ENCODE results near the gene RAB39A.

RAB39A gene

DNA sequence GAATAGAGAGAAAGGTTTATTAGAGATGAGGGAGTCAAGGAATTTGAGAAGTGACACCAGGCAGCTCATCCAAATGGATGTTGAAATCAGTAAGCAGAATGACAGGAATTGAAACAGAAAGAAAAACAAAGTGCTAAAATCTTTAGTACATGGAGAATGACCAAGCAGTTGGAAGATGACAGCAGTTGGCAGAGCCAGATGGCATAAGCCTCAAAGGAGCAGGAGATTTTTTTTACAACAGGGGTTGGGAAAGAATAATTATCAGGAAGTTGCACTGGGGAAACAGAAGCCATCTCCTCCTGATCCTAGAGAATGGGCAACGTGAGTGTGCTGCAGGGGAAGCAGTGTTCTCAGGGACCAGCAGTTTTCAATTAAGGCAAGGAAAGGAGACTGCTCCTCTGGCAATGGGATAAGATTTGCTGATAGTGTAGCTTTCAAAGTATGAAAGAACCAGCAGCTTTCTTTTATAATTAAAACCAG lies 28.9 kb downstream of the RAB39A start:
- H3K4me3 ChIP-seq (IDR thresholded peaks at IDR 0.05; ENCODE audit: insufficient read depth, low read depth, low read length), result no peak overlapping the region
- TF ChIP-seq CTCF (conservative IDR thresholded peaks at IDR 0.05; ENCODE audit: low read depth, low read length), result no peak
- H3K27ac ChIP-seq, result no peak overlapping the region
- H3K36me3 ChIP-seq (ENCODE audit: insufficient read depth), result no peaks in the 10 kb centered on the region
- no peaks in the 10 kb centered on the region for H3K4me1 ChIP-seq (ENCODE audit: low read depth, poor library complexity, severe bottlenecking)
- H3K9ac ChIP-seq, result no peak overlapping the region
- H3K4me2 ChIP-seq, result no peak overlapping the region
- H2AFZ ChIP-seq (ENCODE audit: low read depth), result no peak overlapping the region
- H4K20me1 ChIP-seq (ENCODE audit: insufficient read depth), result no peaks in the 10 kb centered on the region
- H3K27me3 ChIP-seq (ENCODE audit: insufficient read depth, low read depth), result no peaks in the 10 kb centered on the region
- H3K79me2 ChIP-seq (ENCODE audit: insufficient read depth, low read depth), result no peaks in the 10 kb centered on the region

DNA sequence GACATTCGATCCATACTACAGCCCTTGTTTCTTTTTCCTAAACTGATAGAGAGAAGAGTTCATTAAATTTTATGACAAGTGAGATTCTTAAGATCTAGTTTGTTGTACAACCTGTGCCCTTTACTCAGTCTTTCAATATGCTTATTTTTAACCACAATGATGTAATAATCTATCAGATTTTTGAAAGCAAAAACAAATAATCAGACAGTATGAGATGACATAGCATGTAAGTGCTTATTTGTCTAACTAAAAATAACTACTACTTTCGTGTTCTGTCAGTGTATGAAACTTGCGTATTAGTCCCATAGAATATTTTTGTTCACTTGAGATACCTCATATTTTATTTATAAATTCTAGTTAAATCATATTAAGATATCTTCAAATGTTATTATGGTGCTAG lies 33.2 kb downstream of the RAB39A start:
- H3K79me2 ChIP-seq (ENCODE audit: insufficient read depth, low read depth), result no peaks in the 10 kb centered on the region
- no peaks in the 10 kb centered on the region for H3K36me3 ChIP-seq (ENCODE audit: insufficient read depth)
- H3K4me2 ChIP-seq, result no peak overlapping the region
- no peaks in the 10 kb centered on the region for H3K4me1 ChIP-seq (ENCODE audit: low read depth, poor library complexity, severe bottlenecking)
- H3K27ac ChIP-seq, result no peak overlapping the region
- no peaks in the 10 kb centered on the region for H3K27me3 ChIP-seq (ENCODE audit: insufficient read depth, low read depth)
- H3K4me3 ChIP-seq (IDR thresholded peaks at IDR 0.05; ENCODE audit: insufficient read depth, low read depth, low read length), result no peak overlapping the region
- no peak overlapping the region for H2AFZ ChIP-seq (ENCODE audit: low read depth)
- H3K9ac ChIP-seq, result no peak overlapping the region
- TF ChIP-seq CTCF (conservative IDR thresholded peaks at IDR 0.05; ENCODE audit: low read depth, low read length), result no peak
- no peaks in the 10 kb centered on the region for H4K20me1 ChIP-seq (ENCODE audit: insufficient read depth)

- no peaks in the 10 kb centered on the region for H4K20me1 ChIP-seq (ENCODE audit: insufficient read depth)
- H3K79me2 ChIP-seq (ENCODE audit: insufficient read depth, low read depth), result no peaks in the 10 kb centered on the region
- no peak overlapping the region for H3K27ac ChIP-seq
- H3K27me3 ChIP-seq (ENCODE audit: insufficient read depth, low read depth), result no peaks in the 10 kb centered on the region
- H3K4me2 ChIP-seq, result no peak overlapping the region
- H3K36me3 ChIP-seq (ENCODE audit: insufficient read depth), result no peaks in the 10 kb centered on the region
- no peak overlapping the region for H3K4me3 ChIP-seq (IDR thresholded peaks at IDR 0.05; ENCODE audit: insufficient read depth, low read depth, low read length)
- no peak for TF ChIP-seq CTCF (conservative IDR thresholded peaks at IDR 0.05; ENCODE audit: low read depth, low read length)
- no peak overlapping the region for H2AFZ ChIP-seq (ENCODE audit: low read depth)
- no peak overlapping the region for H3K9ac ChIP-seq
- H3K4me1 ChIP-seq (ENCODE audit: low read depth, poor library complexity, severe bottlenecking), result no peaks in the 10 kb centered on the region
Measured at GRCh38 chr11:107962181-107962580, 33.9 kb downstream of the RAB39A start.

- no peaks in the 10 kb centered on the region for H3K36me3 ChIP-seq (ENCODE audit: insufficient read depth)
- H3K27me3 ChIP-seq (ENCODE audit: insufficient read depth, low read depth), result no peaks in the 10 kb centered on the region
- no peak overlapping the region for H2AFZ ChIP-seq (ENCODE audit: low read depth)
- no peaks in the 10 kb centered on the region for H3K4me1 ChIP-seq (ENCODE audit: low read depth, poor library complexity, severe bottlenecking)
- no peak overlapping the region for H3K9ac ChIP-seq
- no peak overlapping the region for H3K4me2 ChIP-seq
- H4K20me1 ChIP-seq (ENCODE audit: insufficient read depth), result no peaks in the 10 kb centered on the region
- H3K79me2 ChIP-seq (ENCODE audit: insufficient read depth, low read depth), result no peaks in the 10 kb centered on the region
- H3K27ac ChIP-seq, result no peak overlapping the region
- H3K4me3 ChIP-seq (IDR thresholded peaks at IDR 0.05; ENCODE audit: insufficient read depth, low read depth, low read length), result no peak overlapping the region
- TF ChIP-seq CTCF (conservative IDR thresholded peaks at IDR 0.05; ENCODE audit: low read depth, low read length), result no peak
Measured at GRCh38 chr11:107963091-107963490, 34.8 kb downstream of the RAB39A start.

All from KMS-11 (cell line).